Forelimb muscle (tissue), 1 donor: ENCODE results near the gene MRPS2. TPM values are rescaled to one million over a fixed set of nuclear protein-coding genes. Genes with fewer than 3 reads are reported as not detected.
"Not testable (repeated sequence)": the region's sequence is repeated elsewhere in the genome, so short reads cannot be mapped to it uniquely, and the experiment has no call there.

Source experiments
- DNase-seq: peaks from one replicate; pipeline ENCODE4 v3.0.0-alpha.2; 2013; ENCODE audit warnings: low read depth
- polyA plus RNA-seq: library from polyadenylated mRNA; unstranded; fragments of 120-200 nt; gene quantifications from one replicate; pipeline ENCODE4 v1.2.1, GENCODE V29; 2013; ENCODE audit not compliant: insufficient read length

The MRPS2 gene
- polyA plus RNA-seq, 1 donor = 32.5 TPM

DNA sequence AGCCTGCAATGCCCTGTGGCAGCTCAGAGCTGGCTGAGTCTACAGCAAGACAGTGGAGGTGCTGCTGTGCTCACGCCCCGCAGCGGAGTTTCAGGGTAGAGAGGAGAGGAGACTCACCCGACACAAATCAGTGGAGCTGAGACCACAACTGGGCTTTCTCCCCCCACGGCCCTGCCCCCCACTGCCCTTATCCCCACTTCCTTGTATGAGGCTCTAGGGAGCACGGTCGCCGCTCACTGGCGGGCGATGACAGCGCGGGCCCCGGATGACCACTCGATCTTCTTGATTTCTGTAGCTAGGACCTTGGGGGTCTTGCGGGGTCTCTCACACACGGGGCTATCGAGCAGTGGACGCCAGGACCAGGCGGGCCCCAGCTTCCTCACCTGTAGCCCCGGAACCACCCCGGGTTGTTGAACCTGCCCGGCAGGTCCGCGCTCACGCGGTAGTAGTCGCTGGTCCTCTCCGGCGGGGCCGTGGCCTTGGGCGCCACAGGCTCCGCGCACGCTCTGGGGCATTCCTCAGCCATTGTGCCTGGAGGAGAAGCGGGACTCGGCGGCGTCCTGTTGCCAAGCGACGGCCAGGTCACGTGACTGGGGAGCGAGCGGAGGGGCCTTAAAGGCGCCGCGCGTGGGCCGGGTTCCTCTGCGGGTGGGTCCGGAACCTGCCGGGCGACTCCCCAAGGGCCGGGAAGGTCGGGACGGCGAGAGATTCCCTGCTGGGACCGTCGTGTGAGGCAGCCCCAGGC lies 984 bp upstream of the MRPS2 start:
- peak; percentile 52 for DNase-seq

DNA sequence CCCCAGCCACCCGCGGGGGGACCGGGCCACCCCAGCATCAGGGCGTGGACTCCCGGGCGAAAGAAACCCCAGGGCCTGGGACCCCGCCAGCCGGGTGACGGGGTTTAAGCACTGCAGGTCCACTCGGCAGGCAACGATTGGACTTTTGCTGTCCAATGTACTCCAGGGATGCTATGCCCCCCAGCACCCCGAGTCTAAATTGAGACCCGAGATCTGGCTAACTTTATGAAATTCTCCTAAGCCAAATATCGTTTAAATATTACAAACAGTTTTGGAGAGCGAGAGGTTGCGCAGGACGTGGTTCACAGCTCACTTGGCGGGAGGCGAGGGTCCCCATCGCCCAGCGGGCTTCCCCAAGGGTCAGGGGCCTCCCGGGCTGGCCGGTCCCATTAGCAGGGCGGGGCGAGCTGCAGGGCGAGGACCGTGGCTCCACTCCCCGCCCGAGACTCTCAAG lies 384 bp upstream of the MRPS2 start:
- DNase-seq = no peak

DNA sequence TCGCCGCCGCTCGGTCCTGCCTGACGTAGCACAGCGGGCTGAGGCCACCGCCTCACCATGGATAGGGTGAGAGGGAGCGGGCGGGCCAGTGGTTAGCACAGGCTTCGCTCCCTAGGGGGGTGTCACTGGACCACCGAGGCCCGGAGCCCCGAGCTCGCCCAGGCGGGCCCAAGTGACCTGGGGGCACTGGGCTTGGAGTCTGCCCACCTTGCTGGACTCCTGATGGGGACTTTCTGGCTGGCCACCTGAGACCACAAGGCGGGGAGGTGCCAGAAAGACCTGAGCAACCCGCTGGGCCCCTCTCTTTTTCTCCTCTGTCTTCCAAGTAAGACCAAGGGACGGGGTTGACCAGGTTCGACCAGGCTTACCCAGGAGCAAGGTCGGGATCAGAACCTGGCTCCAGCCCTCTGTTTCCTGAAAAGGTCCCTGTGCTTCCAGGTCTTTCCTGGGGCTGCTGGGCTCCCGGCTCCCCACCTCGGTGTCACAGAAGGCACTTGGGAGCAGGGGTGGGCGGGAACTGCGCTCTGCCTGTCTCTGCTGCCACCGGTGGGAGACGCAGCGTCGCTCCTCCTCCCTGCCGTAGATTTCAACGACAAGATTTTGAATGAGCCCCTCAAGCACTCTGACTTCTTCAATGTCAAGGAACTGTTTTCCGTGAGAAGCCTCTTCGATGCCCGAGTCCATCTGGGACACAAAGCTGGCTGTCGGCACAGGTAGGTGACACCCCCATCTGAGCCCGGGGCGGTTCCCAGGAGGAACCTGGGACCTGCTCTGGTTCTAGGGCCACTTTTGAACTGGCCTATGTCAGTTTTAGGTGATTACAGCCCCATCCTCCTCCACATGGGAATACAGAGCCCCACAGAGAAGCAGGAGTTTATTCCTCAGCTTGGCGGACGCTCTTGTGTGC lies 1.0 kb downstream of the MRPS2 start:
- no peak for DNase-seq

DNA sequence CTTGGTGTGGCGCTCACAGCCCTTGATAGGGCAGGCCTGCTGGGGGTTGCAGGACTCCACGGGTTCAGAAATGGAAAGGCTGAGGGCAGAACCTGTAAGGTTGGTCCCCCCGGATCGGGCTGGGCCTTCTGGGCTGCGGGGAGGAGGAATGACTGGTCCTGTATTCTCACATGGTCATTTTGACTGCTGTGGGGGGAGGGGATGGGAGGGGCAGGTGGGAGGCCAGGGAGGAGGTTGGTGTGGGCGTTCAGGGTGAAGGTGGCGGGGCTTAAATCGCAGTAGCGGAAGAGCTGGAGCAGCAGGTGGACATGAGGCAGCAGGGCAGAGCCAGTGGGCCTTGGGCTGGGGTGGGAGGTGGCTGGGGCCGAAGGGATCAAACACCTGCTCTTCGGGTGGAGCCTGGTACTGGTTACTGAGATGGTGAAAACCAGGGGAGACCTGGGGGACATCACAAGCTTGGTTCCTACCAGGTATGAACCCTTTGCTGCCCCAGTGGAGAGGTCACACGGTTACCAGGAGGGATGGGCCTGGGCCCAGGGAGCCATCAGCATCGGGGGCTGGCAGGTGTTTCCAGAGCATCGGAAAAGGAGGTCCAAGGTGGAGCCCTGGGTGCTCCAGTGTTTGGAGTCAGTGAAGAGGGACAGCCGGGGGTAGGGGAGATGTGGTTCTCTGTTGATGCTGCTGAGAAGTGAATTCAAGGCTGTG lies 1.8 kb downstream of the MRPS2 start:
- no peak for DNase-seq

DNA sequence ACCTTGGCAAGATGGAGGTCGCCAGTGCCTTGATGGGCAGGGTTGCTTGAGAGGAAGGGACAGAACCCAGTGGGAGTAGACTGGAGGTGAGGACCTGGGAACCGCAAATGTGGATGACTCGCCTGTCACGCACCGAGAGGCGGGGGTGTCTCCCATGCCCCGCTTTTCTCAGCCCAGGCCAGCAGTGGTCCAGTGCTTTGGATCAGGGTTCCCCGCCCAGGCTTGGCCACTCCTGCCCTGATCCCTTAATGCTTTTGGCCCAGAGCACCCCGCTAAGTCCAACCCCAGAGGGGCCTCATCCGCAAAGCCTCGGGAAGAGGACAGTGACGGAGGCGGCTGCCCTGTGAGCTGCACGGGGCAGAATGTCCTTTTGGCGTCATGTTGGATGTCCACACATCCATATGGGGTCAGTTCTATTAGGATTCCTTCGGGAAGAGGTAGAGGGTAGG lies 2.4 kb downstream of the MRPS2 start:
- DNase-seq = no peak

DNA sequence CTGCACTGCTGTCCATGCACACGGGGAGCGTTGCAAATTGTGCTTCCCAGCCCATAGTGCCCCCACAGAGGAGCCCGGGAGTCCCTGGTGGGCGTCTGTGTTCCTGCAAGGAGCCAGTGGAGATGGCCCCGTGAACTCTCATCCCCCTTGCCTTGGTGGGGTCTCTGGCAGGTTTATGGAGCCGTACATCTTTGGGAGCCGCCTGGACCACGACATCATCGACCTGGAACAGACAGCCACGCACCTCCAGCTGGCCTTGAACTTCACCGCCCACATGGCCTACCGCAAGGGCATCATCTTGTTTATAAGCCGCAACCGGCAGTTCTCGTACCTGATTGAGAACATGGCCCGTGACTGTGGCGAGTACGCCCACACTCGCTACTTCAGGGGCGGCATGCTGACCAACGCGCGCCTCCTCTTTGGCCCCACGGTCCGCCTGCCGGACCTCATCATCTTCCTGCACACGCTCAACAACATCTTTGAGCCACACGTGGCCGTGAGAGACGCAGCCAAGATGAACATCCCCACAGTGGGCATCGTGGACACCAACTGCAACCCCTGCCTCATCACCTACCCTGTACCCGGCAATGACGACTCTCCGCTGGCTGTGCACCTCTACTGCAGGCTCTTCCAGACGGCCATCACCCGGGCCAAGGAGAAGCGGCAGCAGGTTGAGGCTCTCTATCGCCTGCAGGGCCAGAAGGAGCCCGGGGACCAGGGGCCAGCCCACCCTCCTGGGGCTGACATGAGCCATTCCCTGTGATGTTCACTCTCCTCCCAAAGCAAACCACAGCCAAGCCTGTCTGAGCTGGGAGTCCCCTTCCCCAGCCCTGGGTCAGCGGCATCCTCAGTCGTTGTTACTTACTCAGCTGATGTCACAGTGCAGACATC lies 3.1 kb downstream of the MRPS2 start:
- DNase-seq = no peak

DNA sequence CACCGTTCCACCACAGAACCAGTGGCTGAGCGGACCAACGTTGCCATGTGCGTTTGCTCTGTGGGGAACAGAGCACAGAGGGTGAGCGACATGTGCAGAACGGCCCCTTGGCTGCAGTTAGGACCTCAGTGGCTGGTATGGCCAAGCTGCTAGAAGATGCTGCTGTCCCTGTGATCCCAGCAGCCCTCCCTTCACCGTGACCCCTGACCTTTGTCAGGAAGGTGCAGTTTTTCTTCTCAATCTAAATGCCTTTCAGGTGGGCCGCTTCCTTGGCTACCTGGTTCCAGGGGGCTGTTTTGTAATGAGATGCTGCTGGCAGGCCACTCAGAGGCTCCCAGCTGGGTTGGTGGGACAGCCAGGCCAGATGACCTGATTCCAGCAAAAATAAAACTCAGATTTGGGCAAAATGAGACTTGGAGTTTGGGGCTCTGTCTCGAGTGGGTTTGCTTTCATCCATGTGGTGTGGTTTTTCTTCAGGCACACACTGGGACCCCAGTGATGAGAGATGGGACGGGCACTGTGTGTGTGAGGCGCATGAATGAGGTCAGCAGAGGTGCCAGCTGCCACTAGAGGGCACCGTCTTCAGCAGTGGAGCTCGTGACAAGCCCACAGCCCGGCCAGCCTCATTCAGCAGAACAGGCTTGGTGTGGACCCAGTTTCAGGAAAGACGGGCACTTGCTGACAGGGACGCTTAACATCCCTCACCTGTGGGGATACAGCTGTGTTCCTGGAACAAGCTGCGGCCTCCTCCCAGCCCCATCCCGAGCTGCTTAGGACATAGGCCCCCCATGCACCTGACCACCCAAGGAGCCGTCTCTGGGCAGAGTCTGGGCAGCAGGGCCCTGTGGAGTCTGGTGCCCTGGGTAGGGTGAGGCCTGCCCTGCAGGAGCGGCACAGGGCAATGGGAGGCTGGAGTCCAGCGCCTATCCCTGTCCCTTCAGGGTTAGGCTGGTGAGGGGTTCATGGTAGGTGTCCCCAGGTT lies 4.1 kb downstream of the MRPS2 start:
- DNase-seq = no peak

DNA sequence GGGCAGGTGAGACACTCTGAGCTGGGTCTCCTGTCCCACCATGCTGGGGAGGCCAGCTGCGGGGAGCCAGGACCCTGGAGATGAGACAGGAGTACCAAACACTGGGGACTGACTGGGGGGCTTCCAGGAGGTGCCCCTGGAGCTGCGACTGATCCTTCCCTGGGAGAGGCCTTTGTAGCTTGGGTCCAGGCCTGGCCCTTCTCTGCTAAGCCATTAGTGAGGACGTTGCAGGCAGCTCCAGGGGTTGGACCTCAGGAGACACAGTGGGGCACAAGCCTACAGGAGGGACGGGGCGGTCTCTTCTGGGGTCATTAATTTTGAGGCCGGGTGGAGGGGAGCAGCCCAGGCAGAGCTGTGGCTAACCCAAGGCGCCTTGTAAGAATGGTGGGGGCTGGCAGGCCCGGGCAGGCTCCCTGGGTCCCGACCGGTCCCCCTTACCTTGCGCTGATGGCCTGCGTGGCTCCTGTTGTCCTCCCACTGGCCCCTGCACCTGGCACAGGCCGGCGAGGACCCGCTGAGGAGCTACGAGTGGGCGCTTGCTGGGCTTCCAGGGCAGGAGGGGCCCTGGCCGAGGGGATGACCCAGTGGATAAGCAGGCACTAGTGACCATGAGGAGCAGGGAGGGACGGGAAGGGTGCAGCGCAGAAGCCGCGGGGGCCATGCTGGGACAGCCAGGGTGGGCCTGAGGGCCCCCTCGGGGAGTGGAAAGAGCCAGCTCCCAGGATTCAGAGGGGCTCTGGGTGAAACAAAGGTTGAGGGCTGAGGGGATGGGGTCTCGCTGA lies 5.1 kb downstream of the MRPS2 start:
- DNase-seq = no peak

DNA sequence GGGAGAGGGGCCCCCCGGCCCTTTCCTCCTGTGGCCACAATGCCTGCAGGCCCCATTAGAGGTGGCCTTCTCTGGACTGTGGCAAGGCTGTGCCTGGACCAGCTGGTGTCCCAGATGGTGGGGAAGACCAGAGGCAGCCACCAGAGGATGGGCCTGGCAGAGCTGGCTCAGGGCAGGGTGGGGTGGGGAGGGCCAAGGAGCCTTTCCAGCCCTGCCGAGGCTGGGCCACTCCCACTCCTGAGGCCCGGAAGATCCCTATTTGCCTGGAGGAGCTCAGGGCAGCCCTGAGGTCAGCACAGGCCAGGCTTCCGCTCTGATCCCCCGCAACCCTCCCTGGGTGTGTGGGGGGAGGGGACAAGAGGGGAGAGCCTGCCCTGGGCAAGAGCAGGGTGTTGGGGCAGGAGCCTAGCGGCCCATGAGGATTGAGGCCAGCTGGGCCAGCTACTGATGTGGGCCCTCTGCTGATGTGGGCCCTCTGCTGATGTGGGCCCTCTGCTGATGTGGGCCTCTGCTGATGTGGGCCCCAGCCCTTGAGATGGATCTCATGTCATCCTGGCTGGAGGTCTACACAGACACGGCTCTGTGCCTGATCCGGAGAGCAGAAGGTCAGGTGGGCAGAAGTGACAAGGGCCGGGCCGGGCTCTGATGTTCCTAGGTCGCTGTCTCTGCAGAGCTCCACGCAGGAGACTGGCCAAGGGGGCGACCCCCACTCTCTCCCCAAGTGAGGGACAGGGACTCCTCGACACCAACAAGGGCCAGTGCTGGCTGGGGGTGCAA lies 6.0 kb downstream of the MRPS2 start:
- DNase-seq = no peak

DNA sequence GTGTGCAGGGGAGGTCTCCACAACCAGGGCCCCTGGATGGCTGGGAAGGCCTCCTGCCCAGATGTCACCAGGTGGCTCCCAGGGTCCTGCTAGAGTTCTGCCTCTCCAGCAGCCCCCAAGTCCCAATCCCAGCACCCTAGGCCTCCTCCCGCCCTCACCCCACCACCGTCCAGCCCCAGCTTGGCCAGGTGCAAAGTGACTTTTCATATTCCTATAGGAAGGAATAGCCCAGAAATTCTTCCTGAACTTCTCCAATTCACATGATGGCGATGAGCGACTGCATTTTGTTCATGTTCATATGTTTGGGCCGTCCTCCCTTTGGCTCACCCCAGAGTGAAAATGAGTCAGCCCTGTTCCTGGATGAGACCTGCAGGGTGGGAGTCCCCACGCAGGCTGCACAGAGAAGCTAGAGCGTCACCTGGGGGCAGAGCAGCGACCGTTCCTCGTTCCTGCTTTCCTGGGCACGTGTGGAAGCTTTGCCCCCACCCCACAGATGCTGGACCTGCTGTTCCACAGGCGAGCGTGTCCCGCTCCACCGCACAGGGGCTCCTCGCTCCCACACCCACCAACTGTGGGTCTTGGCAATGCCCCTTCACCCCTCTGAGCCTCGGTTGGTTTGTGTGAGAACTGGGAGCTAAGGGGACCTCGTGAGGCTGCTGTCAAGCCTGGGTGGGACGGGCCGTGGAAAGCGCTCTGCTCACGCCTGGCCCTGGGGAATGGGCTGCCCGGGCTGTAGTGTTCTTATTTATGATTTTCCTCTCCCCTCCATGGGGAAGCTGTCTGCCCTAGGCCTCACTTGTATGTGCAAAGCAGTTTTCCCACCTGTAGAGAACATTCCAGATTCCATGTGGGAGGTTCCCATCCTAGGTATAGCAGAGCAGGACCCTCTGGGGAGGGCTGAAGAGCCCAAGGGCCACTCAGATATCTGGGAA lies 6.9 kb downstream of the MRPS2 start:
- no peak for DNase-seq

DNA sequence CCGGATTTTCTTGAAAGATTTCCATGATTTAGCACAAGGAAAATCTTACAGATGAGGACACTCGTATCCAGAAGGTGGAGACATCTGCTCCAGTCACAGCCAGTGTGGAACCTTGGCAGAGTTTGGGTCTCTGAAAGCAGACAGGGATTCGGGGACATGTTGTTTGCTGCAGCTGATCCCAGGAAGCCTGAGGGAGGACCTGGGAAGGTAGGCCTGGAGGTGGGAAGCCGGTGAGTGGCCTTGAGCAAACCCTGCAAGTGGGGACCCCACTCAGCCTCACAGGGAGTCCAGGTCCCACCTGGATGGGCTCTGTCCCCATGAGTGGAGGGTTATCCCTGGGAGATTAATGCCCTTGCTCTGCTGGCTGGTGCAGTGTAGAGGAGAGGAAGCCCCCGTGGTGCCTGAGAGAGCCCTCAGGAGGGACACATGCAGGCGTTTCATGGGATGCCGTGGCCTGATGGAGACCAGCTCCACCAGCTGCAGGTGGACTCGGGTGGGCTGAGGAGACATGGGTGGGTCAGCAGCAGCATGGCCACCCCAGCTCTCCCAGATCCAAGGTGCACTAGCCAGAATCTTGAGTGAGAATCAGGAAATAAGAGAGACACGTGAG lies 7.8 kb downstream of the MRPS2 start:
- DNase-seq = no peak

DNA sequence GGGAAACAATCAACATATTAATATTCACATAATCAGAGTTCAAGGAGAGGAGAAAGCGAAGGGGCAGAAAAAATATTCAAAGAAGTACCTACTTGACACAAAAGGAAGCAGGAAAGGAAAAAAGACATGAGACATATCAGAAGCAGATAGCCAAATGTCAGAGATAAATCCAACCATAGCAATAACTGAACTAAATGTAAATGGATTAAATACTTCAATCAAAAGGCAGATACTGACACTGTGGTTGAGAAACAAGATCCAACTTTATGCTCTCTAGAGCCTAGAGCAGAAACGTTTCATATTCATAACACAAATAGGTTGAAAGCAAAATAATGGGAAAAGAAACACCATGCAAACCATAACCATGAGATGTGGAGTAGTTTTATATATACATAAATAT lies 9.0 kb downstream of the MRPS2 start:
- no peak for DNase-seq

DNA sequence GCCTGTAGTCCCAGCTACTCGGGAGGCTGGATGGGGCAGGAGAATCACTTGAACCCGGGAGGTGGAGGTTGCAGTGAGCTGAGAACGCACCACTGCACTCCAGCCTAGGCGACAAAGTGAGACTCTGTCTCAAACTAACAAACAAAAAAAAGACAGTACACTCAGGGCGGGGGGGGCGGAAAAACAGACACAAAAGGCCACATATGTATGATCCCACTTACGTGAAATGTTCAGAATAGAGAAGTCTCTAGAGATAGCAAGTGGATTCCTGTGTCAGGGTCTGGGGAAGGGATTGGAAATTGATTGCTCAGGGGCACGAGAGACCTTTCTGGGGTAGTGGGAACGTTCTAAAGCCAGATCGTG lies 11.7 kb downstream of the MRPS2 start:
- no peak for DNase-seq

DNA sequence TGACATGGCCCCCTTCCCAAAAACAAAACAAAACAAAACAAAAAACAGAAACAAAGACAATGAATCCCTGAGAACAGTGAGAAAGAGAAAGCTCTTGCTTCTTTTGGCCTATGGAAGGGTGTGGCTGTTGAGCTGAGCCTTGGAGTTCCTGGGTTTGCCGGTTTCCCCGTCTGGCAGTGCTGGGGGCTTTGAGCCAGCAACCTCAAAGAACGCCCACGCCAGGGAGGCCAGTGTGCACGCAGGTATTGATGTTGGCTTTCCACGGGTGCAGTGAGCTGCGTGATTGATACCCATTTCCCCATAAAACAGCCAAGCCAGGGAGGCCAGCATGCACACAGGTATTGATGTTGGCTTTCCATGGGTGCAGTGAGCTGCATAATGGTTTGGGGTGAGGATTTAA lies 12.4 kb downstream of the MRPS2 start:
- no peak for DNase-seq

DNA sequence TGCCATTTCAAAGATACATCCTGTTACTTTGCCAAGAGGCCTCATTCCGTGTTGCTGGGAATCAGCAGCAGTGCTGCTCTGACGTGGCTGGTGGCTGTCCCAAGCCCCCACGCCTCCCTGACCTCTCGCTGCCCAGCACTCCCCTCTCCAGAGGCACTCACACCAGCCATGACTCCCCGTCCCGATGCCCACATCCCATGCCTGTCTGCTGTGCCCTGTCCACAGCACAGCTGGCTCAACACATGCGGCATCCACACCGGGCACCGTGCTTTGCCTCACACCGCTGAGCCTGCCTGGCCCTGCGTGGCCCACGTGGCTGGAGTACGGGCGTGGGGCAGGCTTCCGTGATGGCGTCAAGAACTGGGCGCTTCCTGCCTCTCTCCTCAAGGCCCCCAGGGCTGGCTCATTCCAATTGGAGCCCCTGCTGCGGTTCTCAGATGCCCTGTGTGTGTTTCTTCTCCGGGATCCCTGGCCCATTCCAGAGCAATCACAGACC lies 12.9 kb downstream of the MRPS2 start:
- DNase-seq = no peak

DNA sequence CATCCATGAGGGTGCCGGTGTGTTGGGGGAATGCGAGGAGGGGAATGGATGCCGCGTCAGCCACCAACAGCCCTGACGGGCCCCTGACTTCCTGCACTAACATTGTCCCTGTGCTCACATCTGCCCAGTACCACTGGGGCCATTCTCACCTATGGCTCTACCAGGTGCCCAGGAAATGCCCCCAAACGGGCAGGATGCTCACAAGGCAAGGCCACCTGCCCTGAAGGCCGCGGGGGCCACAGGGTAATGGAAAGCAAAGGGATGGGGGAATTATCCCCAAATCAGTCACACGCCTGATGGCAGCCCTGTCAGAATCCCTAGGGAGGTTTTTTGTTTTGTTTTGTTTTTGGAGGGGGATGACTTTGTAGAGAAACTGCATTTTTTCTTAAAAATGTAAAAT lies 13.4 kb downstream of the MRPS2 start:
- not testable (repeated sequence) for DNase-seq
